ENCODE measurements around the gene EIF5A.

Gene EIF5A

GRCh38 chr17:7343250-7343649 is 35.8 kb downstream of the EIF5A start:
- no peak for DNase-seq (ENCODE audit: low read depth)
- no peak overlapping the region for H3K4me3 ChIP-seq (ENCODE audit: low read depth, low read length)
- TF ChIP-seq CTCF (IDR thresholded peaks at IDR 0.05; ENCODE audit: low read depth, low read length, missing control alignments): no peak

GRCh38 chr17:7346761-7347614 is 39.6 kb downstream of the EIF5A start:
- no peak for DNase-seq (ENCODE audit: low read depth)
- no peak overlapping the region for H3K4me3 ChIP-seq (ENCODE audit: low read depth, low read length)
- TF ChIP-seq CTCF (IDR thresholded peaks at IDR 0.05; ENCODE audit: low read depth, low read length, missing control alignments): no peak

- no peak for TF ChIP-seq CTCF (IDR thresholded peaks at IDR 0.05; ENCODE audit: low read depth, low read length, missing control alignments)
- H3K4me3 ChIP-seq (ENCODE audit: low read depth, low read length): no peak overlapping the region
- no peak for DNase-seq (ENCODE audit: low read depth)
These were observed 40.4 kb downstream of the EIF5A start for GRCh38 chr17:7347630-7348477.

DNA sequence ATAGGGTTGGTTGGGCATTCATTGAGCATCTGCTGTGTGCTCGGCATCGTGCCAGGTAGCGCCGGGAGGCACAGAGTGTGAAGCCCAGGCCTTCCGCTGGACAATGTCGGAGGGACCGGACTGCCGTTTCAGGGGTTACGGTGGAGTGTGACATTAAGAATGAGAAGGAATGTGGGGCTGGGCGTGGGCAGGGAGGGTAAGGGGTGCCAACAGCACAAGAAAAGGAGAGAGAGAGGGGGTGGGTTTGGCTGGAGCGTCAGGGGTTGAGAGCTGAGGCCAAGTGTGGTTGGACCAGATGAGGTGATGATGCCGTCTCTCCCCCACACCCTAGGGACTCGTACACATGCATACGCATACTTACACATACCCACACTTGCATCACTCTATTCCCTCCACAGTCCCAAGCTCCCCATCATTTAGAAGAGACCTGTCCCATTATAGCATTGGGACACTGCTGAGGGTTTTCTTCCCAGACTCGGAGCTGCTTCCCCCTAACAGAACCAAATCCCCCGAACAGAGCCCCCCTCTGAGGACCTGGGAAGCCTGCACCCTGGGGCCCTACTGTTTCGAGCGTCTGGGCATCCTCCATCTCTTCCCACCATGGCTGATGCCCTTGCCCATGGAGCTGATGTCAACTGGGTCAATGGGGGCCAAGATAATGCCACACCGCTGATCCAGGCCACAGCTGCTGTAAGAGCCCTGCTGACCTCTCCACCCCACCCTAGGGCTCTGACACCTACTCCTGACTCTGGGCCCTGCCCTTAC is 41.2 kb downstream of the EIF5A start:
- H3K4me3 ChIP-seq (ENCODE audit: low read depth, low read length): no peak overlapping the region
- no peak for TF ChIP-seq CTCF (IDR thresholded peaks at IDR 0.05; ENCODE audit: low read depth, low read length, missing control alignments)
- DNase-seq (ENCODE audit: low read depth): no peak

DNA sequence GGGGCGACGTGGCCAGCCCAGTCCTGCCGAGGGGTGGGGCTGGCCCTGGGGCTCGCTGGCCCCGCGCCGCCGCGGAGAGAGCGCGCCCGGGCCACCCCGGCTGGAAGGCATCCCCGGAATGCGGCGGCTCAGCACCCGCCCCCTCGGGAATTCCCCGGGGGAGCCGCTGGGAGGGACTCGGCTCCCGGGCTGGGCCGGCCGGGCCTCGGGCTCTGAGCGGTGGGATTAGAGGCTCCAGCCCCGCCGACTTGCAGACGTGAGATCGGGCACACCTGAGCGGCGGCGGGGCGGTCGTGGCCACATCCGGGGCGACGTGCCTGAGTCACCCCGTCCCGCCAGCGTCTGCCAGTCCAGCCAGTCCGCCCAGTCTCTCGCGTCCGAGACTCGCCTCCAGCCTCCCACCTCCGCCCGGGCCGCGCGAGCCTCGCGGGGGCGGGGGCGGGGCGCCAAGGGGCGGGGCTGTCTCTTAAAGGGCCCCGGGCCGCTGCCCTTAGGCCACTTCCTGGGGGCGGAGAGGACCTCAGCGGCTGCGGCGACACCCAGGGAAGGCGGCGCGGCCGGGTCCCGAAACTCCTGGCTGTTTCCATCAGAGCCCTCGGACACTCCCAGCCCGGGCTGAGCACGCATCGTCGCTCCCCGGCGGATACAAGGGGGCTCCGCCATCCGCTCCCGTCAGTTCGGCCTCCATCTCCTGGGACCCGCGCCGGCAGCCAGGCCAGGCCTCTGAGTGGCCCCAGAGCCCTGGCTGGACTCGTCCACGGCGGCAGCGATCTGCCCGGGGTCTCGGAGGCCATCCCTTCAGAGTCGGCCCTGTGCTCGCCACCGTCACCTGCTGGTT is 44.5 kb downstream of the EIF5A start, which contains the start of gene KCTD11:
Gene KCTD11, plus strand, starts transcription at position 498 of the 838 bp plus-strand sequence.
- H3K4me3 ChIP-seq (ENCODE audit: low read depth, low read length): peak within 1 kb of the TSS; percentile 56
- no peak for TF ChIP-seq CTCF (IDR thresholded peaks at IDR 0.05; ENCODE audit: low read depth, low read length, missing control alignments)
- DNase-seq (ENCODE audit: low read depth): peak; percentile 50

- H3K4me3 ChIP-seq (ENCODE audit: low read depth, low read length): peak overlapping the region; percentile 56
- no peak for DNase-seq (ENCODE audit: low read depth)
- peak; percentile 72 for TF ChIP-seq CTCF (IDR thresholded peaks at IDR 0.05; ENCODE audit: low read depth, low read length, missing control alignments)
These were observed 45.1 kb downstream of the EIF5A start for GRCh38 chr17:7352503-7352889.
